HCT116 (cell line): ENCODE measurements around the gene TMX3. TPM values are rescaled to one million over a fixed set of nuclear protein-coding genes. Genes with fewer than 3 reads are reported as not detected.

Source experiments
- ATAC-seq: fragments of 200-7000 bp; cut with Tn5 transposase; 2 replicates; pipeline ENCODE4 v1.9.1; 2020; ENCODE audit warnings: mild to moderate bottlenecking, moderate library complexity
- BruUV-seq: library from RNA; stranded (reverse); fragments of 400-500 nt; replicated peaks from 2 replicates; lab custom pipeline; 2021; lab: Mats Ljungman, UMichigan
- CTCF ChIA-PET: fragments of 300-600 bp; sonication (Branson Sonifier 250); formaldehyde crosslinking; loops from one replicate; lab custom pipeline; 2021; ENCODE audit warnings: antibody characterized with exemption; lab: Charles Lee
- POLR2A ChIA-PET: fragments of 300-600, 350-600 bp; sonication (Branson Sonifier 250); formaldehyde crosslinking; loops from one replicate; lab custom pipeline; 2021; ENCODE audit warnings: antibody characterized with exemption; lab: Charles Lee
- RAD21 ChIA-PET, 2 experiments: fragments of 300-600 bp; sonication (Branson Sonifier 250); formaldehyde crosslinking; loops; one replicate each; lab custom pipeline; 2023; ENCODE audit warnings: low total read pairs in 2 of 2; ENCODE audit not compliant: uncharacterized antibody in 2 of 2, unreplicated experiment in 2 of 2, low non-redundant PET in 1 of 2; lab: Charles Lee
- DNase-seq: peaks from one replicate; pipeline ENCODE4 v3.0.0-alpha.2; 2010; ENCODE audit warnings: low read depth, low spot score
- H2AFZ ChIP-seq: fragments of 200-600 bp; shearing (Covaris generic), sonication (generic); 2 replicates; pipeline ENCODE4 v1.6.1; 2017; ENCODE audit warnings: low read depth, mixed run types, mixed read lengths, antibody characterized with exemption, low read length; ENCODE audit not compliant: poor library complexity, severe bottlenecking
- H3K27ac ChIP-seq: 2 replicates; pipeline ENCODE4 v1.5.1; 2012; ENCODE audit warnings: low read depth, low read length
- H3K27me3 ChIP-seq: fragments of 200-600 bp; sonication (generic); 2 replicates; pipeline ENCODE4 v1.6.1; 2016; ENCODE audit warnings: mixed run types, low read length, mixed read lengths; ENCODE audit not compliant: insufficient read depth
- H3K36me3 ChIP-seq, 2 experiments: fragments of 200-500 bp in 1 of 2; fragments of 200-600 bp in 1 of 2; sonication (Bioruptor generic) in 1 of 2; sonication (generic) in 1 of 2; 2 replicates each; pipeline versions ENCODE4 v1.5.1 to v1.6.1; 2014 to 2016; ENCODE audit warnings: low read length in 2 of 2, inconsistent platforms in 1 of 2, mixed read lengths in 1 of 2, mixed run types in 1 of 2; ENCODE audit not compliant: insufficient read depth in 2 of 2, control insufficient read depth in 1 of 2
- H3K4me1 ChIP-seq, 2 experiments: fragments of 200-600 bp in 1 of 2; sonication (generic) in 1 of 2; 2 replicates each; pipeline versions ENCODE4 v1.5.1 to v1.6.1; 2012 to 2017; ENCODE audit warnings: low read length in 2 of 2, inconsistent platforms in 1 of 2, mild to moderate bottlenecking in 1 of 2, mixed read lengths in 1 of 2, mixed run types in 1 of 2, moderate library complexity in 1 of 2; ENCODE audit not compliant: insufficient read depth in 2 of 2, control insufficient read depth in 1 of 2
- H3K4me2 ChIP-seq: fragments of 200-600 bp; sonication (generic); 2 replicates; pipeline ENCODE4 v1.6.1; 2017; ENCODE audit warnings: mixed run types, low read length, mixed read lengths
- H3K4me3 ChIP-seq, 2 experiments: fragments of 200-600 bp in 1 of 2; sonication (generic) in 1 of 2; replicated peaks in 1 of 2; 2 replicates each; pipeline ENCODE4 v1.5.1; 2011 to 2016; ENCODE audit warnings: low read length in 2 of 2, control low read depth in 1 of 2, low read depth in 1 of 2, mild to moderate bottlenecking in 1 of 2, mixed read lengths in 1 of 2, mixed run types in 1 of 2
- H3K79me2 ChIP-seq: fragments of 200-600 bp; sonication (generic); 2 replicates; pipeline ENCODE4 v1.6.1; 2017; ENCODE audit warnings: mild to moderate bottlenecking, mixed run types, low read length, moderate library complexity, mixed read lengths; ENCODE audit not compliant: insufficient read depth
- H3K9ac ChIP-seq: fragments of 200-600 bp; sonication (generic); 2 replicates; pipeline ENCODE4 v1.6.1; 2016; ENCODE audit warnings: low read length, mixed read lengths
- H3K9me2 ChIP-seq: fragments of 200-600 bp; sonication (generic), shearing (Covaris generic); 2 replicates; pipeline ENCODE4 v1.6.1; 2017; ENCODE audit warnings: mixed run types, mild to moderate bottlenecking, moderate library complexity; ENCODE audit not compliant: insufficient read depth
- H3K9me3 ChIP-seq, 2 experiments: fragments of 200-500 bp in 1 of 2; fragments of 200-600 bp in 1 of 2; sonication (Bioruptor generic) in 1 of 2; sonication (generic) in 1 of 2; 2 replicates each; pipeline ENCODE4 v1.6.1; 2014 to 2017; ENCODE audit warnings: low read length in 2 of 2, mixed read lengths in 2 of 2, inconsistent platforms in 1 of 2, low read depth in 1 of 2, mild to moderate bottlenecking in 1 of 2, mixed run types in 1 of 2, moderate library complexity in 1 of 2; ENCODE audit not compliant: control insufficient read depth in 1 of 2, insufficient read depth in 1 of 2
- H4K20me1 ChIP-seq: fragments of 200-600 bp; sonication (generic), shearing (Covaris generic); 2 replicates; pipeline ENCODE4 v1.6.1; 2017; ENCODE audit warnings: mixed run types, mild to moderate bottlenecking, moderate library complexity; ENCODE audit not compliant: insufficient read depth
- ATF3 ChIP-seq: IDR thresholded peaks from 2 replicates; pipeline ENCODE4 v1.6.1; 2012
- ELF1 ChIP-seq: IDR thresholded peaks from 2 replicates; pipeline ENCODE4 v1.6.1; 2012; ENCODE audit warnings: low read depth, borderline replicate concordance
- EZH2phosphoT487 ChIP-seq: fragments of 200-600 bp; IDR thresholded peaks from 2 replicates; pipeline ENCODE4 v1.6.1; 2018; ENCODE audit warnings: antibody characterized with exemption, borderline replicate concordance
- JUND ChIP-seq: IDR thresholded peaks from 2 replicates; pipeline ENCODE4 v1.6.1; 2012
- MAX ChIP-seq: IDR thresholded peaks from 2 replicates; pipeline ENCODE4 v1.6.1; 2012
- POLR2A ChIP-seq: IDR thresholded peaks from 2 replicates; pipeline ENCODE4 v1.7.0; 2011; ENCODE audit warnings: borderline replicate concordance; ENCODE audit not compliant: insufficient read depth, insufficient read length; ENCODE audit errors: extremely low read depth
- RAD21 ChIP-seq: IDR thresholded peaks from 2 replicates; pipeline ENCODE4 v1.6.1; 2012; ENCODE audit warnings: low read depth, mild to moderate bottlenecking
- SIN3A ChIP-seq: IDR thresholded peaks from 2 replicates; pipeline ENCODE4 v1.6.1; 2012; ENCODE audit warnings: low read depth
- SP1 ChIP-seq: IDR thresholded peaks from 2 replicates; pipeline ENCODE4 v1.6.1; 2012; ENCODE audit warnings: low read depth
- SRF ChIP-seq: IDR thresholded peaks from 2 replicates; pipeline ENCODE4 v1.6.1; 2012; ENCODE audit warnings: low read depth
- TCF7L2 ChIP-seq: IDR thresholded peaks from 2 replicates; pipeline ENCODE4 v1.7.0; 2011; ENCODE audit warnings: borderline replicate concordance, inconsistent platforms; ENCODE audit not compliant: insufficient read depth, insufficient read length; ENCODE audit errors: extremely low read depth
- YY1 ChIP-seq: IDR thresholded peaks from 2 replicates; pipeline ENCODE4 v1.6.1; 2011; ENCODE audit warnings: low read length, low read depth, moderate library complexity, mild to moderate bottlenecking; ENCODE audit not compliant: insufficient replicate concordance; ENCODE audit errors: extremely low read depth
- ZBTB33 ChIP-seq: IDR thresholded peaks from 2 replicates; pipeline ENCODE4 v1.6.1; 2011; ENCODE audit warnings: mild to moderate bottlenecking, low read length, moderate library complexity; ENCODE audit not compliant: insufficient replicate concordance; ENCODE audit errors: extremely low read depth
- ZFX ChIP-seq: fragments of 450-650 bp; IDR thresholded peaks from 2 replicates; pipeline ENCODE4 v1.6.1; 2017
- ZNF274 ChIP-seq: fragments of 200-500 bp; sonication (Bioruptor generic); IDR thresholded peaks from 2 replicates; pipeline ENCODE4 v1.6.1; 2014; ENCODE audit warnings: mild to moderate bottlenecking, low read depth, low read length, inconsistent platforms
- intact Hi-C: fragments of 100-400 bp; cut with micrococcal nuclease; formaldehyde crosslinking; loops from 2 replicates; pipeline ENCODE4 v1.10.0; 2022
- total RNA-seq: library from RNA; stranded (reverse); gene quantifications from one replicate; pipeline ENCODE4 v1.2.1, GENCODE V29; 2021; ENCODE audit not compliant: unreplicated experiment

Gene TMX3
- total RNA-seq, 1 experiment from 2014 or later, result 39.6 TPM

- TF ChIP-seq TCF7L2, result no peak
- DNase-seq (no peak), ATAC-seq (no peak)
- H3K4me3 ChIP-seq, result no peak overlapping the region
- no peak overlapping the region for H3K4me2 ChIP-seq
- no peak overlapping the region for H3K9ac ChIP-seq
- BruUV-seq, result no TSS peak
- ChIA-PET POLR2A (no interaction called here), CTCF (no interaction called here), RAD21 (no interaction called here)
- H3K27ac ChIP-seq, result no peak overlapping the region
- H3K79me2 ChIP-seq, result no peaks in the 10 kb centered on the region
- intact Hi-C loops, result no loop called here
- no peaks in the 10 kb centered on the region for H3K9me3 ChIP-seq
- H3K27me3 ChIP-seq, result no peaks in the 10 kb centered on the region
- no peaks in the 10 kb centered on the region for H3K9me2 ChIP-seq
- H3K36me3 ChIP-seq, result no peaks in the 10 kb centered on the region
- no peaks in the 10 kb centered on the region for H4K20me1 ChIP-seq
- H2AFZ ChIP-seq, result no peak overlapping the region
- no peaks in the 10 kb centered on the region for H3K4me1 ChIP-seq
Observed at GRCh38 chr18:68722821-68723220, 7.9 kb upstream of the TMX3 start.

- no peak overlapping the region for H3K27ac ChIP-seq
Observed at GRCh38 chr18:68721681-68722583, 7.0 kb upstream of the TMX3 start.

More at GRCh38 chr18:68721681-68722583, 7.0 kb upstream of the TMX3 start:
- intact Hi-C loops, result no loop called here
- TF ChIP-seq SIN3A, result no peak
- TF ChIP-seq SRF, result no peak
- TF ChIP-seq ZFX, result no peak
- no peak for TF ChIP-seq ZNF274
- TF ChIP-seq MAX, result no peak
- no peak for TF ChIP-seq ZBTB33
- no peak for TF ChIP-seq RAD21
- no peak for TF ChIP-seq POLR2A
- no peak for TF ChIP-seq ELF1
- no peak for TF ChIP-seq YY1
- no peak for TF ChIP-seq JUND
- no peak for TF ChIP-seq EZH2phosphoT487
- TF ChIP-seq SP1, result no peak
- TF ChIP-seq ATF3, result no peak
- DNase-seq, result no peak
- H2AFZ ChIP-seq, result no peak overlapping the region
- H3K27me3 ChIP-seq, result no peaks in the 10 kb centered on the region
- no peak overlapping the region for H3K9ac ChIP-seq
- H3K4me3 ChIP-seq, result no peak overlapping the region
- H3K79me2 ChIP-seq, result no peaks in the 10 kb centered on the region
- RAD21 ChIA-PET, result no interaction called here
- POLR2A ChIA-PET, result no interaction called here
- H3K9me2 ChIP-seq, result no peaks in the 10 kb centered on the region
- H4K20me1 ChIP-seq, result no peaks in the 10 kb centered on the region
- H3K4me1 ChIP-seq, result no peaks in the 10 kb centered on the region
- H3K4me2 ChIP-seq, result no peak overlapping the region
- CTCF ChIA-PET, result no interaction called here
- no peaks in the 10 kb centered on the region for H3K36me3 ChIP-seq
- ATAC-seq, result no peak
- BruUV-seq, result no TSS peak
- no peaks in the 10 kb centered on the region for H3K9me3 ChIP-seq
